Measurements from ENCODE around the gene ATMIN. TPM values are rescaled to one million over a fixed set of nuclear protein-coding genes. Genes with fewer than 3 reads are reported as not detected.

Gene ATMIN
- total and polyA plus RNA-seq, 10 of the 15 experiments (the other 5 are each of a cell fraction or from before 2014, with no cell fraction given), result 5.2 to 28.9 (median 18.3) TPM

DNA sequence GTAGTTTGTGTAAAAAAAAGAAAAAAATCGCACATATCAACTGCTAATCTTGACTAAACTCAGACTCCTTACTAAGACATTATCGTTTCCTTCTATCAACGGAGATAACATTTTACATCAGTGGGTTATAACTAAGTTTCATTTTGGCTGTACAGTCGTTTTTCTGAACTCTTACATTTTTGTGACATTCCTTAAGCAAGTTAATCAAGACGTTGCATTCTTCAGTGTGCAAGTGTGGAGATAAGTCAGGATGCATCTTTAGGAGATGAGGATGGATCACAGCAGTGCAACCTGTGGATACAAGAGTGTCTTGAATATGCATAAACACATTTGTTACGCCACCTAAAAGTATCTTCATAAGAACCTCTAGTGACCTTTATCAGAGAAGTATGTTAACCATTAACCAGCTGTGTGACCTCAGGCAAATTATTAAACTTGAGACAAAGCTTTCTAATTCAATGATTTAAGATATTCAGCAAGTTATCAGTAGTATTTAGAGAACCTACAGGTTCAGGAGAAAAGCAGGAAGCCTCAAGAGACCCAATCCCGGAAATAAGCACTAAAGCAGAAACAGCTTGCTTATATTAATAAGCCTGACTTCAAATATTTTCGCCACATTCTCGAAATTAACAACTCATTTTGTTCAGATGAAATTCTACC, 38.4 kb upstream of the ATMIN start (continued):
- TF ChIP-seq IKZF2 (IDR thresholded peaks at IDR 0.05) (peak; percentile 18 to 28; a peak in 2 of 4 replicates), NR2C1 (IDR thresholded peaks at IDR 0.05) (0 out of 2 replicates have a peak, but pooled peaks have one; percentile 35), JUNB (IDR thresholded peaks at IDR 0.05) (peak; percentile 10; the same call in 1 of the 2 replicates), NFIC (IDR thresholded peaks at IDR 0.05; ENCODE audit: low read depth, low read length) (peak; percentile 59), STAT1 (conservative IDR thresholded peaks at IDR 0.05) (peak; percentile 86; the same call in 1 of the 2 replicates), ZBTB33 (IDR thresholded peaks at IDR 0.05) (0 out of 2 replicates have a peak, but pooled peaks have one; percentile 28), SREBF2 (IDR thresholded peaks at IDR 0.05; ENCODE audit: low read length) (no peak), ZNF24 (IDR thresholded peaks at IDR 0.05) (0 out of 2 replicates have a peak, but pooled peaks have one; percentile 17), EP300 (IDR thresholded peaks at IDR 0.05; ENCODE audit: borderline replicate concordance in 1 of 2, control insufficient read depth in 1 of 2, low read depth in 2 of 2, low read length in 2 of 2) (peak in 1 of 2 experiments; percentile 33; a peak in 1 of 4 replicates), NBN (IDR thresholded peaks at IDR 0.05) (peak; percentile 67; the same call in 1 of the 2 replicates), IRF4 (IDR thresholded peaks at IDR 0.05; ENCODE audit: low read depth, low read length) (no peak)
- TF ChIP-seq, protein P1, sequence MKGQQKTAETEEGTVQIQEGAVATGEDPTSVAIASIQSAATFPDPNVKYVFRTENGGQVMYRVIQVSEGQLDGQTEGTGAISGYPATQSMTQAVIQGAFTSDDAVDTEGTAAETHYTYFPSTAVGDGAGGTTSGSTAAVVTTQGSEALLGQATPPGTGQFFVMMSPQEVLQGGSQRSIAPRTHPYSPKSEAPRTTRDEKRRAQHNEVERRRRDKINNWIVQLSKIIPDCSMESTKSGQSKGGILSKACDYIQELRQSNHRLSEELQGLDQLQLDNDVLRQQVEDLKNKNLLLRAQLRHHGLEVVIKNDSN (IDR thresholded peaks at IDR 0.05; ENCODE audit: borderline replicate concordance, extremely low read length, insufficient read depth, low read depth, low read length), result no peak
